AG04450 (cell line): ENCODE data around the gene KLHL21. TPM values are rescaled to one million over a fixed set of nuclear protein-coding genes. Genes with fewer than 3 reads are reported as not detected.

Source experiments
- CTCF ChIA-PET: fragments of 300-600, 350-600 bp; formaldehyde crosslinking; extraction: SDS; loops from one replicate; lab custom pipeline; 2022; ENCODE audit warnings: antibody characterized with exemption, inconsistent platforms; lab: Charles Lee
- POLR2A ChIA-PET: fragments of 350-600 bp; formaldehyde crosslinking; extraction: SDS; loops from one replicate; lab custom pipeline; 2021; ENCODE audit warnings: antibody characterized with exemption, inconsistent platforms; lab: Yijun Ruan, JAX
- DNase-seq: peaks from one replicate; pipeline ENCODE4 v3.0.0-alpha.2; 2011; ENCODE audit warnings: low read depth, low spot score
- H3K27ac ChIP-seq: one replicate; pipeline ENCODE4 v1.5.1; 2012; ENCODE audit warnings: low read depth, low read length, control low read depth
- H3K27me3 ChIP-seq: one replicate; pipeline ENCODE4 v1.6.0; 2012; ENCODE audit warnings: low read length; ENCODE audit not compliant: control insufficient read depth, insufficient read depth
- H3K4me3 ChIP-seq: 2 replicates; pipeline ENCODE4 v1.5.1; 2011; ENCODE audit warnings: mild to moderate bottlenecking, low read depth, low read length, control low read depth
- H3K9me3 ChIP-seq: 2 replicates; pipeline ENCODE4 v1.5.1; 2012; ENCODE audit warnings: low read length; ENCODE audit not compliant: control insufficient read depth, insufficient read depth
- polyA plus RNA-seq: library from polyadenylated mRNA; depleted of rRNA; stranded (reverse); fragments of >200 nt; gene quantifications from 2 replicates; pipeline ENCODE4 v1.2.3, GENCODE V29; 2011; rRNA removed
- small RNA-seq: library from RNA; depleted of rRNA; stranded (forward); fragments of <200 nt; gene quantifications from one replicate; pipeline ENCODE3, GENCODE V24; 2012; ENCODE audit warnings: low read depth; ENCODE audit not compliant: insufficient read length
- TF ChIP-seq, protein P1 (sequence below): IDR thresholded peaks from 2 replicates; pipeline ENCODE4 v1.5.1; 2011; ENCODE audit warnings: low read depth, low read length, control low read depth, inconsistent platforms

KLHL21 gene
- polyA plus RNA-seq, 1 experiment: 11.7 TPM

DNA sequence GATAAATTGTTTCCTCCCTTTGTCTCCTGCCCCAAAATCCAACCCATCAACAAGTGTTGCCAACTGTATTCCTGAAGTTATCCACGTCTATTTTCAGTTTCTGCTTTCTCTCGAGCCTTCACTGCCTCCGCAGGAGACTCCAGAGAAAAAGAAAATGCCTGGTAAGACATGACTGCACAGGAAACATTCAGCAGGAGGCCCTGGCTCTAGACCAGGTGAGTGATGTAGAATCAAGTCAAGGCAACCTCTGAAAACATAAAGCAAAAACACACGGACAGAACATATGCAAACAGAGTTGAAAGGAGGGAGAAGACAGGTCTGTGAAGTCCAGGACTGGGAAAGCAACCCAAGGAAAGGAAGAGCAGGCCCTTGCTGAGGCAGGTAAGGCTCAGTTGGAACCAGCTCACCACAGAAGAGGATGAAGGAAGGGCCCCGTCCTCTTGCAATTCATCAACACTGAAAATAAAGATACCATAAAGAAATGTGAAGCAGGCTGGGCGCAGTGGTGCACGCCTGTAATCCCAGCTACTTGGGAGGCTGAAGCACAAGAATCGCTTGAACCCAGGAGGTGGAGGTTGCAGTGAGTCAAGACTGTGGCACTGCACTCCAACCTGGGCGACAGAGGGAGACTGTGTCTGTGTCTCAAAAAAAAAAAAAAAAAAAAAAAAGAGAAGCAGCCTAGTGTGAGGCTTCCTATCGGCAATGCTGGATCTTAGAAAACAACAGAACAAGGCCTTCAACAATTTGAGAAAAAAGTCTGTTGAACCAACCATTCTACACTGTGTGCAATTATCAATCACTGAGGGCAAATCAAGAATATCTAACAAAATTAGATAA, 57.2 kb downstream of the KLHL21 start:
- DNase-seq: no peak
- Histone ChIP-seq H3K27ac (peak overlapping the region; percentile 11), H3K27me3 (no peaks in the 10 kb centered on the region), H3K4me3 (no peak overlapping the region), H3K9me3 (no peaks in the 10 kb centered on the region)
- ChIA-PET POLR2A (no interaction called here), CTCF (interaction anchor here (0.6 to 1.5 kb wide), 2 partner anchors 9 to 23 kb away, joined by 4 read pairs; partner anchors contain the start of genes NOL9 and TAS1R1)
- TF ChIP-seq, protein P1, sequence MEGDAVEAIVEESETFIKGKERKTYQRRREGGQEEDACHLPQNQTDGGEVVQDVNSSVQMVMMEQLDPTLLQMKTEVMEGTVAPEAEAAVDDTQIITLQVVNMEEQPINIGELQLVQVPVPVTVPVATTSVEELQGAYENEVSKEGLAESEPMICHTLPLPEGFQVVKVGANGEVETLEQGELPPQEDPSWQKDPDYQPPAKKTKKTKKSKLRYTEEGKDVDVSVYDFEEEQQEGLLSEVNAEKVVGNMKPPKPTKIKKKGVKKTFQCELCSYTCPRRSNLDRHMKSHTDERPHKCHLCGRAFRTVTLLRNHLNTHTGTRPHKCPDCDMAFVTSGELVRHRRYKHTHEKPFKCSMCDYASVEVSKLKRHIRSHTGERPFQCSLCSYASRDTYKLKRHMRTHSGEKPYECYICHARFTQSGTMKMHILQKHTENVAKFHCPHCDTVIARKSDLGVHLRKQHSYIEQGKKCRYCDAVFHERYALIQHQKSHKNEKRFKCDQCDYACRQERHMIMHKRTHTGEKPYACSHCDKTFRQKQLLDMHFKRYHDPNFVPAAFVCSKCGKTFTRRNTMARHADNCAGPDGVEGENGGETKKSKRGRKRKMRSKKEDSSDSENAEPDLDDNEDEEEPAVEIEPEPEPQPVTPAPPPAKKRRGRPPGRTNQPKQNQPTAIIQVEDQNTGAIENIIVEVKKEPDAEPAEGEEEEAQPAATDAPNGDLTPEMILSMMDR: no peak

DNA sequence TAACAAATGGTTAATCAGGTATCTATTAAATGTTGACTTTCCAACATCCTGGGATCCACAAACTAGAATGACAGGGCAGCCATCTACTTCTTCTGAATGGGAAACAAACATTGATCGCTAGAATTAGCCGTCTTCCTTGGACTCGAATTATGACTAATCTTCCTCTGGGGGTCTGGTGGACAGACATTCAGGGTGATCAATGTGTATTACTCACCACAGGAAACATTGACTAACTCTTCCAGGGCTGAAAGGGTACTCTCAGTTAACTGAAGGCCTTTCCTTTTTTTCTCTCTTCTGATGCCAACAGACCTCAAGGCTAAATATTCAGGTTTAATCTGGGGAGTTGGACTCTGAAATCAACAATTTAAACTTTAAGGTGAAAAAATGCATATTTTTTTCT, 57.8 kb downstream of the KLHL21 start:
- TF ChIP-seq, protein P1: no peak
- no peak for DNase-seq
- Histone ChIP-seq H3K27me3 (no peaks in the 10 kb centered on the region), H3K4me3 (no peak overlapping the region), H3K9me3 (no peaks in the 10 kb centered on the region), H3K27ac (no peak overlapping the region)
- CTCF ChIA-PET: interaction anchor here (0.6 to 1.5 kb wide), 2 partner anchors 10 to 22 kb away, joined by 4 read pairs; partner anchors contain the start of genes NOL9 and TAS1R1
- POLR2A ChIA-PET: no interaction called here

Small RNA genes lying within 50 kb of the gene (small RNA-seq; reads per million reads assigned to genes)
- not detected for gene RNU6-731P

Other genes with a start within 250 kb of the KLHL21 start
- gene ACOT7, start 209.1 kb downstream of the KLHL21 start, polyA plus RNA-seq: 80.1 and 102 TPM in 2 replicates
- gene HES2, start 182.9 kb downstream of the KLHL21 start, polyA plus RNA-seq: not detected in 2 replicates
- not detected in 2 replicates for gene ESPN, start 178.1 kb downstream of the KLHL21 start, polyA plus RNA-seq
- 2.7 and 3.3 TPM in 2 replicates for gene TNFRSF25, start 136.7 kb downstream of the KLHL21 start, polyA plus RNA-seq
- 4.2 and 5.4 TPM in 2 replicates for gene PLEKHG5, start 111.2 kb downstream of the KLHL21 start, polyA plus RNA-seq
- 17.9 and 23.6 TPM in 2 replicates for gene NOL9, start 48.4 kb downstream of the KLHL21 start, polyA plus RNA-seq
- 0.05 TPM in 2 replicates for gene TAS1R1, start 47.6 kb downstream of the KLHL21 start, polyA plus RNA-seq
- 7.5 and 8.8 TPM in 2 replicates for gene ZBTB48, start 22.9 kb downstream of the KLHL21 start, polyA plus RNA-seq
- 11.1 and 11.6 TPM in 2 replicates for gene PHF13, start 10.9 kb upstream of the KLHL21 start, polyA plus RNA-seq
- gene THAP3, start 22.0 kb upstream of the KLHL21 start, polyA plus RNA-seq: 7.8 and 8.8 TPM in 2 replicates
- gene DNAJC11, start 98.9 kb upstream of the KLHL21 start, polyA plus RNA-seq: 38.9 and 41.9 TPM in 2 replicates
- 51.8 and 64.9 TPM in 2 replicates for gene CAMTA1, start 182.6 kb upstream of the KLHL21 start, polyA plus RNA-seq